Measurements from ENCODE around the gene NEURL1. TPM values are rescaled to one million over a fixed set of nuclear protein-coding genes. Genes with fewer than 3 reads are reported as not detected.

The NEURL1 gene
- total RNA-seq, 6 experiments from 2014 or later, result 0.06 to 0.46 (median 0.27) TPM

- no peak for TF ChIP-seq CTCF (IDR thresholded peaks at IDR 0.05)
- H3K36me3 Mint-ChIP-seq (ENCODE audit: low read depth), result no peaks in the 10 kb centered on the region
- peaks cover 17% of the 10 kb centered on the region for H3K4me1 Mint-ChIP-seq (ENCODE audit: low read depth)
- DNase-seq, result no peak
- peaks cover 42% of the 10 kb centered on the region for H3K27me3 Mint-ChIP-seq (ENCODE audit: insufficient read depth)
- no peak overlapping the region for H3K27ac Mint-ChIP-seq
- H3K9me3 Mint-ChIP-seq, result no peaks in the 10 kb centered on the region
- no peak overlapping the region for H3K4me3 Mint-ChIP-seq
Observed at GRCh38 chr10:103574097-103575061, 80.9 kb downstream of the NEURL1 start.

- peaks cover 44% of the 10 kb centered on the region for H3K27me3 Mint-ChIP-seq (ENCODE audit: insufficient read depth)
- TF ChIP-seq CTCF (IDR thresholded peaks at IDR 0.05), result no peak
- peak; percentile 48 for DNase-seq
- H3K27ac Mint-ChIP-seq, result no peak overlapping the region
- peaks cover 17% of the 10 kb centered on the region for H3K4me1 Mint-ChIP-seq (ENCODE audit: low read depth)
- H3K36me3 Mint-ChIP-seq (ENCODE audit: low read depth), result no peaks in the 10 kb centered on the region
- H3K9me3 Mint-ChIP-seq, result no peaks in the 10 kb centered on the region
- H3K4me3 Mint-ChIP-seq, result no peak overlapping the region
Observed at GRCh38 chr10:103575416-103576075, 82.0 kb downstream of the NEURL1 start.

DNA sequence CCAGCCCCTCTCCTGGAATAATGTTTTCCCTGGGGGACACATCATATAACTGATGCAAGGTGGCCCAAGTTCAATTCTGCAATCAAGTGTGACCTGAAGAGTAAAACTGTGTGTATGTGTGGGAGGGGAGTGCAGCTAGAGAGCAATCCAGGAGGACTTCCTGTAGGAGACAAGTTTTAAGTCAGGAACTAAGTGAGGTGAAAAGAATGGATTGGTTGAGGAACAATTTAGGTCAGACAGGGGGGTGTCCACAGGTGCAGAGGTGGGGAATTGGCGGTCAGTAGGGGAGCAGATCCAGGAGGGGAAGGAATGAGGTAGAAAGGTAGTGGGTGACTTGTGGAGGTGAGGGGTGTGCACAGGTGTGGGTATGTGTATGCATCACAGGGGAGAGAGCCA lies 82.6 kb downstream of the NEURL1 start:
- no peak overlapping the region for H3K27ac Mint-ChIP-seq
- H3K4me3 Mint-ChIP-seq, result no peak overlapping the region
- peaks cover 44% of the 10 kb centered on the region for H3K27me3 Mint-ChIP-seq (ENCODE audit: insufficient read depth)
- H3K4me1 Mint-ChIP-seq (ENCODE audit: low read depth), result peaks cover 17% of the 10 kb centered on the region
- no peaks in the 10 kb centered on the region for H3K36me3 Mint-ChIP-seq (ENCODE audit: low read depth)
- no peak for TF ChIP-seq CTCF (IDR thresholded peaks at IDR 0.05)
- DNase-seq, result no peak
- no peaks in the 10 kb centered on the region for H3K9me3 Mint-ChIP-seq

GRCh38 chr10:103576862-103577261 lies 83.4 kb downstream of the NEURL1 start:
- no peak for TF ChIP-seq CTCF (IDR thresholded peaks at IDR 0.05)
- H3K4me3 Mint-ChIP-seq, result no peak overlapping the region
- H3K9me3 Mint-ChIP-seq, result no peaks in the 10 kb centered on the region
- no peak overlapping the region for H3K27ac Mint-ChIP-seq
- H3K4me1 Mint-ChIP-seq (ENCODE audit: low read depth), result peaks cover 17% of the 10 kb centered on the region
- peaks cover 44% of the 10 kb centered on the region for H3K27me3 Mint-ChIP-seq (ENCODE audit: insufficient read depth)
- no peaks in the 10 kb centered on the region for H3K36me3 Mint-ChIP-seq (ENCODE audit: low read depth)
- no peak for DNase-seq

- H3K9me3 Mint-ChIP-seq, result peaks cover 3% of the 10 kb centered on the region
- peaks cover 9% of the 10 kb centered on the region for H3K4me1 Mint-ChIP-seq (ENCODE audit: low read depth)
- no peak overlapping the region for H3K4me3 Mint-ChIP-seq
- no peak for DNase-seq
- H3K27me3 Mint-ChIP-seq (ENCODE audit: insufficient read depth), result peaks cover 36% of the 10 kb centered on the region
- TF ChIP-seq CTCF (IDR thresholded peaks at IDR 0.05), result no peak
- peaks cover 2% of the 10 kb centered on the region; the same call in 1 of the 2 replicates for H3K36me3 Mint-ChIP-seq (ENCODE audit: low read depth)
- no peak overlapping the region for H3K27ac Mint-ChIP-seq
Observed at GRCh38 chr10:103578782-103579382, 85.4 kb downstream of the NEURL1 start.
